GM19468 (cell line): Measurements from ENCODE around the gene TMEM221.

Source experiments
- ATAC-seq: cut with Tn5 transposase; IDR thresholded peaks from one replicate; pipeline ENCODE4 v1.9.1; 2021; ENCODE audit warnings: mild to moderate bottlenecking, moderate library complexity, moderate number of reproducible peaks; ENCODE audit not compliant: unreplicated experiment; ENCODE audit errors: extremely low read depth

Gene TMEM221

DNA sequence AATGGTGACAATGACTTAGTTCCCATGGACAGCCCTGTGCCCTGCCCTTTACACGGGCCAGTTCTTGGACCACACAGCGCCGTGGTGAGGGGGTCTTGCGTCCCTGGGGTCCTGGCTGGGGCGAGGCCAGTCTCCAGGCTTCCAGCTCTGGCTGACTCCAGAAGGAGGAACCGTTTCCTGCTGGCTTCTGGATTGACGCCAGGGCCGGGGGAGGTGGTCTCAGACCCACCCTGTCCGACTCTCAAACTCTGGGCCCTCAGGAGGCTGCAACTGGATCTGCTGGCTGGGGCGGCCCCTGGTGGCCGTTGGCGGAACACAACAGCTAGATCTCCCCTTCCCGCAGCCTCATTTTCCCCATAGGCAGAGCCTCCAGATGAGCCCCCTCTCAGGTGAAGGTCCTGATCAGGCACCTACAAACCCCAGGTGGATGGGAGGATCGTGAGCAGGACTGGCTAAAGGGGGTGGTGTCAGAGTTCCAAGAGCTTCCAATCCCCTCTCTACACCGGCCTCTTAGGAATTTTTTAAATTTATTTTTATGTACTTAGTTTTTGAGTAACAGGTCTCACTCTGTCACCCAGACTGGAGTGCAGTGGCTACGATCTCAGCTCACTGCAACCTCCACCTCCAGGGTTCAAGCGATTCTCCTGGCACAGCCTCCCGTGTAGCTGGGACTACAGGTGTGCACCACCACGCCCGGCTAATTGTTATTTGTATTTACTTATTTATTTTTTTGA lies 62.4 kb downstream of the TMEM221 start:
- no peak for ATAC-seq
